ENCODE measurements around the gene PDLIM4.

PDLIM4 gene

DNA sequence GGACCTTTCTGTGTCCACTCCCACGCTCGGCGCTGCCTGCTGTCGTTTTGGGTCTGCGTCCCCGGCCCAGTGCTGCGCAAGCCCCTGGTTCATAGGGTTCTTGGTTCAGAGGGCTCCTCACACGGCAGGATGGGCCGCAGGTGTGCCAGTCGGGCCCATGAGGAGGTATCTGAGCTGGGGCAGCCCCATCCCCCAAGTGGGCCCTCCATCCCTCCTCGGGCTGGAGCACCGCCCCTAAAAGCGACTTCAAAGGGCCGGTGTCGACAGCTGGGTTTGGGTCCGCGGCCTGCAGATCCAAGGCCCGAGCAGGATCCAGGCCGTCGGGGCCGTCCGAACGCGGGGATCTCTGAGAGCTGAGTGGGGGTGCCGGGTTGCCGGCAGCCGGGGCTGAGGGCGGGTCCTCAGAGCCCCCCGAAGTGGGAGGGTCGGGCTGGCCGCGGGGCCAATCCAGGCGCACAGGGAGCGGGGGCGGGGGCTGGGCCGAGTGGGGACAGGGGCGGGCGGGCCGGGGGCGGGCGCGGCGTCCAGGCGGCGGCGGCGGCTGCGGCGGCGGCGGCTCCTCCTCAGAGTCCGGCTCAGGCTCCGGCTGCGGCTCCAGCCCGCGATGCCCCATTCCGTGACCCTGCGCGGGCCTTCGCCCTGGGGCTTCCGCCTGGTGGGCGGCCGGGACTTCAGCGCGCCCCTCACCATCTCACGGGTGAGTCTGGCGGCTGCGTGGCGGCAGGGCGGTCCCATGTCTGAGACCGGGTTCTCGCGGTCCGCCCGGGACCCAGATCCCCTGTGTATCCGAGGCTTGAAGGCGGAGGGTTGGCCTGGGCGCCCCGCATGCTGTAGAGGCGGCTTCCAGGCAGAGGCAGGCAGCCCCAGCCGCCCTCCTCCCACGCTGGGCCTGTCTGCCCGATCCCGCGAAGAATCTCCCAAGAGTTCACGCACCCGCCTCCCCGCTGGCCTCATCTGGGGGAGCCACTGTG is at the start of gene PDLIM4:
Gene PDLIM4, plus strand, starts transcription at position 566 of the 971 bp plus-strand sequence. Its CDS starts 39 bp downstream, at position 605.
- no peak for DNase-seq (ENCODE audit: low spot score)
- no peak for TF ChIP-seq CTCF (IDR thresholded peaks at IDR 0.05; ENCODE audit: extremely low read depth, missing control alignments)

GRCh38 chr5:132207778-132208177 is 49.7 kb upstream of the PDLIM4 start:
- no peak for DNase-seq (ENCODE audit: low spot score)
- TF ChIP-seq CTCF (IDR thresholded peaks at IDR 0.05; ENCODE audit: extremely low read depth, missing control alignments) = no peak

- no peak for DNase-seq (ENCODE audit: low spot score)
- TF ChIP-seq CTCF (IDR thresholded peaks at IDR 0.05; ENCODE audit: extremely low read depth, missing control alignments) = no peak
These were observed 48.4 kb upstream of the PDLIM4 start for GRCh38 chr5:132209131-132209530.

DNA sequence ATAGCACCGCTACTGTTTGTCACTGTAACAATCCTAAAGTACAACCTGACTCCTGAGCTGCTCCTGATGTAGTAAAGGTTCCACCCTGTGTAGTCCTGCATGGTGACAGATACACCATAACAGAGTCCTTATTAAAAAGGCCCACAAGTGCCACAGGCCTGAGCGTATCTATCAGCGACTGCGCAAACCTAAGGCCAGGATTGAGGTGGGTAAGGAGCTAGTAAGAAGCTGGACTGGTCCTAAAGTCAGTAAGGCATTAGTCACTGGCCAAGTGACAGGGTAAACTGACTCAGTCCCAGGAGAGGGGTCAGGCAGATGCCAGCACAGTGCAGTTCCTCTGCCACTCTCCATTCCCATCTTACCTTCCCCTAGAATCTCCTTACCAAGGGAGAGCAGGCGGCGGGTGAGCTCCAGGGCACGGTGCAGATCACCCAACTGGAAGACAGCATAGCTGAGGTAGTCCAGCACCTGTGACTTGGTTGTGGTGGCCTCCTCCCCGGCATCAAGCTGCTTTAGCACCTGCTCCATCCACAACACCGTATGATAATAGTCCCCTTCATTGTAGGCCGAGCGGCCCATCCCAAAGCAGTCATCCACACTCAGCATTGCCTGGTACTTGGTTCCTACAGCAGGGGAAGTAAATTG is 47.5 kb upstream of the PDLIM4 start:
- DNase-seq (ENCODE audit: low spot score) = no peak
- TF ChIP-seq CTCF (IDR thresholded peaks at IDR 0.05; ENCODE audit: extremely low read depth, missing control alignments) = no peak

- TF ChIP-seq CTCF (IDR thresholded peaks at IDR 0.05; ENCODE audit: extremely low read depth, missing control alignments) = no peak
- DNase-seq (ENCODE audit: low spot score) = no peak
These were observed 46.6 kb upstream of the PDLIM4 start for GRCh38 chr5:132210944-132211343.

GRCh38 chr5:132211787-132212186 is 45.7 kb upstream of the PDLIM4 start:
- no peak for DNase-seq (ENCODE audit: low spot score)
- no peak for TF ChIP-seq CTCF (IDR thresholded peaks at IDR 0.05; ENCODE audit: extremely low read depth, missing control alignments)

DNA sequence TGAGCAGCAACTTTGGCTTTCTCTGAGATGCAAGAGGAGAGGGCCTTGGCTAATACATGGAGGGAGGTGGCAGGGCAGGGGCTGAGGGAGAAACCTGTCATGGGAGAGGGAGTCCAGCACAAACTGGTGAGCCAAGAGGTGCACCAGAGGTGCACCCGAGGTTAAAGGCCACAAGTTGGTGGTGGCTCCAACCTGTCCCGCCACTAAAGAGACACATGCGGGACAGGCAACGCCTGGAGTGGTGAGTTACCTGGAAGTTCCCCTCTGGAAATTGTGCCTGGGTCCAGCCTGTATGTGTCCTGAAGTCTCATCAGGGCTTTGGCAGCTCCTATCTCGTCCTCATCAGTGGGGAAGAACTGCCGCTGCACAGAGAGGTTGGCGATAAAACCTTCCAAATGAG is 43.8 kb upstream of the PDLIM4 start:
- no peak for TF ChIP-seq CTCF (IDR thresholded peaks at IDR 0.05; ENCODE audit: extremely low read depth, missing control alignments)
- DNase-seq (ENCODE audit: low spot score) = no peak
